Esophagus muscularis mucosa (tissue), 4 donors: ENCODE results near the gene TF.

ENCODE experiments used
- CTCF ChIP-seq, 3 experiments: fragments of 200-600 bp in 2 of 3; fragments of 450-650 bp in 1 of 3; sonication (generic) in 2 of 3; IDR thresholded peaks; one replicate each; pipeline ENCODE4 v1.5.1; 2017 to 2019; ENCODE audit warnings: antibody characterized with exemption in 3 of 3, mild to moderate bottlenecking in 2 of 3, moderate library complexity in 1 of 3
- EP300 ChIP-seq: sonication (generic); formaldehyde crosslinking; IDR thresholded peaks from one replicate; pipeline ENCODE4 v1.6.1; 2017; ENCODE audit warnings: antibody characterized with exemption
- POLR2A ChIP-seq: fragments of 450-650 bp; IDR thresholded peaks from one replicate; pipeline ENCODE4 v1.6.1; 2017; ENCODE audit warnings: antibody characterized with exemption, moderate library complexity, mild to moderate bottlenecking, low read depth
- POLR2AphosphoS5 ChIP-seq, 2 donors: sonication (generic); formaldehyde crosslinking; IDR thresholded peaks; one replicate each; pipeline ENCODE4 v1.6.1; 2017; ENCODE audit warnings: antibody characterized with exemption in 2 of 2

DNA sequence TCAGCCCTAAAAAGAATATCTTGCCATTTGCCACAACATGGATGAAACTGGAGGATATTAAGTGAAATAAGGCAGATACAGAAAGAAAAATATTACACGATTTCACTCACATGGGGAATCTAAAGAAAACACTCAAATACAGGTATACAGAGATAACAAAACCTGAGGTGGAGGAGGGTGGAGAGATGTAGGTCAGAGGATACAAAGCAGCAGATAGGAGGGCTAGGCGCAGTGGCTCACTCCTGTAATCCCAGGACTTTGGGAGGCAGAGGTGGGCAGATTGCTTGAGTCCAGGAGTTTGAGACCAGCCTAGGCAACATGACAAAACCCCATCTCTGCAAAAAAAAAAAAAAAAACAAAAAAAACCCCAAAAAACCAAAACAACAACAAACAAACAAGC, 36.3 kb downstream of the TF start:
- no peak for TF ChIP-seq EP300
- TF ChIP-seq CTCF (IDR thresholded peaks at IDR 0.05) = no peak
- TF ChIP-seq POLR2A = no peak
- no peak for TF ChIP-seq POLR2AphosphoS5 (IDR thresholded peaks at IDR 0.05)
